ENCODE data around the gene MXRA5.
A peak's percentile ranks its signal among the peaks of the same experiment; 100 is the strongest.
"Not testable (repeated sequence)": the region's sequence is repeated elsewhere in the genome, so short reads cannot be mapped to it uniquely, and the experiment has no call there.

Gene MXRA5

GRCh38 chrX:3346501-3347259 is at the start of gene MXRA5:
TSS of gene MXRA5 (minus strand) at chrX:3346652. CDS start at chrX:3343833, 2,819 bp downstream.
- peak; percentile 84 for DNase-seq (ENCODE audit: low read depth, low spot score)

DNA sequence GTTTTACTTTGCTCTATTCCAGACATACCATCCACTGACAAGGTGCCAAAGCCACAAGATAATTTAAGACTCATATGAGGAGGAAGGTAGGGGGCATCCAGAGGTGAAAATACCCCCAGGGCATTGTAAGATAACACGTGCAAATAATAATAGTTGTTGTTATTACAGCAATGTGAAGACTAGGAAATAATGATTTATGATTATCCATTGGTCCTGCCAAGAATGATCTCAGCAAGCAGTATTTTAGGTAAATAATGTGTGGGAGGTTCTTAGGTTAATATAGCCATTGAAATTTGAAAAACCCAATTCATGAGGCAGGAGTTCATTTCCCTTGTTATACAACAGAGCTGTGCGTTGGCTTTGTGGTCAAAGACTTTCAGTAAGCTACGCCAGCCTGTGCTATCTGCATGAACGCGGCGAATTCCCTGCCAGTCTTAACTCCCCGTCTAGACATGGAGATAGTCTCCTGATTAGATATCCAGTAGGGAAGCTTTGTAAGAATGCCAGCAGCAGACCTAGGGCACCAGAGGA is 47.2 kb upstream of the MXRA5 start:
- no peak for DNase-seq (ENCODE audit: low read depth, low spot score)

GRCh38 chrX:3393178-3393577 is 46.7 kb upstream of the MXRA5 start:
- no peak for DNase-seq (ENCODE audit: low read depth, low spot score)

DNA sequence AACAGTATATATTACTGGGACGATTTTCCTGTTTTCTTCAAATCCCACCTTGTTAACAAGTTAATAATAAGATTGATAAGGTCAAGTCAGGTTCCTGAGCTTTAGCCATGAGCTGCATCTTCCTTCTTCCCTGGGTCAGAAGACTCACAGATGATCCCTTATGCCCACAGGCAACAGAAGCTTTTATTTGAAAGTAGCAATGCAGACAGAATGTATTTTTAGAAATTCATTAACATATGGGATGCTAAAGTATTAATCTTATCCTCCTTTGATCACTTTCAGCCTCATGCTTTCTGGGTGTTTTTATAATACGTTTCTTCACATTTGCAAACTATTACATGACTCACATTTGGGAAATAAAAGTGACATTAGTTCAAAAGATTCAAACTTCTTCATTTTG is 42.0 kb upstream of the MXRA5 start:
- DNase-seq (ENCODE audit: low read depth, low spot score): no peak

DNA sequence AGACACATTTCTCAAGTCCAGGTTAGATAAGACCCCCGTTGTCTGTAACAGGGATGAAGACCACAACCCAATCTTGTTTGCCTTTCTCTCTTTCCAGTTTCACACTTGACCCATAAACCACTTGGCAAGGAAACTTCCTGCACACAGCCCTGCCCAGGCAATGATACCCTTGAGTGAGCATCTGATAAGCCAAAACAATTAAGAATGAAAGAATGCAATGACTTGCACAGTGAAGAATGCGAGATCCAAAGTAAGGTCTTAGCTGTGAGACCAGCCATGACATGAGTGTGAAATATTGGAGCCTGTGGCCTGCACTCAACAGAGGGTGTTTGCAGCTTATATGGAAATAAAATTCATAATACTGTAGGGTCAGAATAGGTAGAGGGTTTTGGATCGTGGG is 37.9 kb upstream of the MXRA5 start:
- no peak for DNase-seq (ENCODE audit: low read depth, low spot score)

GRCh38 chrX:3380603-3381002 is 34.2 kb upstream of the MXRA5 start:
- DNase-seq (ENCODE audit: low read depth, low spot score): no peak

DNA sequence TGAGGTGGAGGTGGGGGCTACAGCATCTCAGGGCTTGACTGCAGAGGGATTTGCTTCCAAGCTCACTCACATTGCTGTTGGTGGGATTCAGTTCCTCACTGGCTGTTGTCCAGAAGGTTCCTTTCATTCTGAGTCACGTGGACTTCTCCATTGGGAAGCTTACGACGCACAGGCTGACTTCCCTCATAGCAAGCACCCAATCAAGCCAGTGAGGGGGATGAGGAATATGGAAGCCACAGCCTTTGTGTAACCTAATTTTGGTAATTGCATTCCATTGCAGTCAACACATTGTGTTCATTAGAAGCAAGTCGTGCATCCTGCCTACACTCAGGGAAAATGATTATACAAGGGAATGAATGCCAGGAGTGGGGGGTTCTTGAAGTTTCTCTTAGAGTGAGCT is 32.7 kb upstream of the MXRA5 start:
- DNase-seq (ENCODE audit: low read depth, low spot score): no peak

DNA sequence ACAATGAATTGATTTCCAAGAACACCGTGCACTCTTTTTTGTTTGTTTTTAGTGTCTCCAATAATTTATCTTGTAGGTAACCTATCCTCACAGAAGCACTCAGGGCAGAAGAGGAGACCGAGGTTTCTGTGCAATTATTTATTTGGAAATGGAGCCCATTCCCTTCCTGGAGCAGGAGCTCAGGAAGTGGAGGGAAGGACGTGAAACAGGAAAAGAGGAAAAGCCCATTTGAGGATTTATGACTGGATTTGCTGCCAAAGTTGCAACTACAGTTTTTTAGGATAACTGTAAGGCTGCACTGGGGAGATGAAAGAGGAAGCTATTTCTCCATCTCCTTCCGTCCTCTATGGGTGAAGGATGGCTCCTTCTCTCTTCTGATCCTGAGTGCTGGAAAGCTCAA is 31.7 kb upstream of the MXRA5 start:
- DNase-seq (ENCODE audit: low read depth, low spot score): no peak

- DNase-seq (ENCODE audit: low read depth, low spot score): no peak
Measured at GRCh38 chrX:3377560-3377959, 31.1 kb upstream of the MXRA5 start.

DNA sequence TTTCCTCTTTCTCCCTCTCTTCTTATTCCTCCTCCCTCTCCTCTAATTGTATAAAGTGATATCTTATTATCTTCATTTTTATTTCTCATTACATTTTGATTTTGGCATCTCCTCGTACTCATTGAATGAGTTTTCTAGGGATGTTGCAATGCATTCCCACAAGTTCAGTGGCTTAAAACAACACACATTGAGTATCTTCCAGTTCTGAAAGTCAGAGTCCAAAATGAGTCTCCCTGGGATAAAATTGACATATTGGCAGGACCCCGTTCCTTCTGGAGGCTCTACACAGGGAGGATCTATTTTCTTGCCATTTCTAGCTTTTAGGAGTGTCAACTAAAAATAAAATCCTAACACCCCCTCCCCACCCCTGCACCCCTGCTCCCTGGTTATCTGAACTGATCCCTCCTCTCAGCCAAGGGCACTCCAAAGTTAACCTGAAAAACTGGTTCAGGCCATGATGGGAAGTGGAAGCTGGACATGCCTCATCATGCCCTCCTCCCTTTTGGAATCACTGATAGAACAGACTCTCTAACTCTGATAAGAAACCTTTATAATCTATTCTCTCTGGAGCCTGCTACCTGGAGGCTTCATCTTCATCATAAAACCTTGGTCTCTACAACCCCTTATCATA is 29.5 kb upstream of the MXRA5 start:
- DNase-seq (ENCODE audit: low read depth, low spot score): not testable (repeated sequence)

GRCh38 chrX:3374108-3374800 is 27.8 kb upstream of the MXRA5 start:
- no peak for DNase-seq (ENCODE audit: low read depth, low spot score)

- no peak for DNase-seq (ENCODE audit: low read depth, low spot score)
Measured at GRCh38 chrX:3371163-3371562, 24.7 kb upstream of the MXRA5 start.

GRCh38 chrX:3370656-3371055 is 24.2 kb upstream of the MXRA5 start:
- DNase-seq (ENCODE audit: low read depth, low spot score): no peak

- DNase-seq (ENCODE audit: low read depth, low spot score): no peak
Measured at GRCh38 chrX:3362956-3363355, 16.5 kb upstream of the MXRA5 start.

DNA sequence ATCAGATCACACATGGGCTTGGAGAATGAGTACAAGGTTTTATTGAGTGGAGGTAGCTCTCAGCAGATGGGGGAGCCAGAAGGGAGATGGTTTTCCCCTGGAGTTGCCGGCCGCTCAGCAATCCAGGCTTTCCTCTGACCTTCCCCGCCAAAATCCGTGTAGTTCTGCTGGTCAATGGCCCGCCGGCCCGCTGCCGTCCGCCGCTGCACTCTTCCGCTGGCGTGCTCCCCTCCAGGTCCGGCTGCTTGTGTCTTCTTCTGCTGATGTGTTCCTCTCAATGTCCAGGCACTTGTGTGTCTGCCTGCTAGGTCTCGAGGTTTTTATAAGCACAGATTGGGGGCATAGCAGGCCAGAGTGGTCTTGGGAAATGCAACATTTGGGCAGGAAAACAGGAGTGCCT is 14.4 kb upstream of the MXRA5 start:
- no peak for DNase-seq (ENCODE audit: low read depth, low spot score)

DNA sequence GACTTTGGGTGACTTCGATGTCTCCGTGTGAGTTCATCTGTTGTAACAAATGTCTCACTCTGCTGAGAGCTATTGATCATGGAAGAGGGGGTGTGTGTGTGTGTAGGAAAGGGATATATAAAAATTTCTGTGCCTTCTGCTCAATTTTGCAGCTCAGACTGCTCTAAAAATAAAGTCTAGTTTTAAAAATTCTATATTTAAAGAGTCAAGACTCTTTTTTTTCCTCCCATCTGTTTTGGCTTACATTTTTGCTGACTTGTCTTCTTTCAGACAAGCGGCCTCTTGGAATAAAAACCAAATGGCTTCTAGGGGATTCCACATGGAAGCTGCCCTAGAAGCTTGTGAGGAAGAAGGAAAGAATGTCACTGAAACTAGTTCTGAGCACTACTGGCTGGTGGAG is 6.3 kb upstream of the MXRA5 start:
- DNase-seq (ENCODE audit: low read depth, low spot score): not testable (repeated sequence)

DNA sequence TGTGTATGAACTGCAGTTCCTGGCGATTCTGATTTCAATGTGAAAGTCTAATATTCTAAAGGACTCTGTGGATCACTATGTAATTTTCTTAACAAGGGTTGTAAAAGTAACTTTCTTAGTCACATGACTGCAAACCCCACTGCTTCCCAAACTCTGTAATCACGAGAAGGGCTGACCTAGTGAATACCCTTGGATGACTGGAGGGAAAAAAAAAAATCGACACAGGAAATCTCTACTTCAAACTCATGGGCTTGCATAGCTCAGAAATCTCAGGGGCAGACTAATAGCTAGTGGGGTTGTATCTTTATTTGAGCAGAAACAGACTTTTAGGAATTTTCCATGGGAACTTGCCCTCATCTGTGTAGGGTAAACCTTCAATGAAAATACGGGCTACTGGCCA is 4.8 kb upstream of the MXRA5 start:
- DNase-seq (ENCODE audit: low read depth, low spot score): no peak

GRCh38 chrX:3348191-3348590 is 1.7 kb upstream of the MXRA5 start:
- DNase-seq (ENCODE audit: low read depth, low spot score): no peak

GRCh38 chrX:3345281-3346191 is 916 bp downstream of the MXRA5 start:
- DNase-seq (ENCODE audit: low read depth, low spot score): peak; percentile 88

GRCh38 chrX:3343569-3343968 is 2.9 kb downstream of the MXRA5 start:
- DNase-seq (ENCODE audit: low read depth, low spot score): not testable (repeated sequence)

DNA sequence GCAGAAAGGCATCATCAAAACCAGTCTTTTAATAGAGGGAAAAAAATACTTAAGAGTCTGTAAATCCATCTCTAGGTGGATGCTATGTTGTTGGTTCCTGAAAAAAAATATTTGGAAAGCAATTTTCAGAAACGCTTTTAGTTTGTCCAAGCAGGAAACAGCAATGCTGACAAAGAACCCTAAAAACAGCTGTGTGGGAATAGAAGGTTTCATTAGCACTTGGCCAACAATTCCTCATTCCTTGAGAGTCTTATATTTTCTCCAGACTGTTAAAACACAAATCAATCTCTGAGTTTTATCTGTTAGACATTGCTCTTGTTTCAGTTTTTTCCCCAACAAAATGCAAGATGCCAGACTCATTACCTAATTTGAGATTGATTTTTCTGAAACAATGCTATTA is 6.4 kb downstream of the MXRA5 start:
- no peak for DNase-seq (ENCODE audit: low read depth, low spot score)

GRCh38 chrX:3326681-3327080 is 19.8 kb downstream of the MXRA5 start:
- DNase-seq (ENCODE audit: low read depth, low spot score): peak; percentile 17
